LNCaP clone FGC (cell line): ENCODE results near the gene KIAA2012.

ENCODE experiments used
- DNase-seq: peaks from one replicate; pipeline ENCODE4 v3.0.0-alpha.2; 2011; ENCODE audit warnings: low read depth
- H3K4me3 ChIP-seq: 2 replicates; pipeline ENCODE4 v1.5.1; 2011; ENCODE audit warnings: mild to moderate bottlenecking, low read depth, low read length, control low read depth
- TF ChIP-seq, protein P1 (sequence below): IDR thresholded peaks from 2 replicates; pipeline ENCODE4 v1.5.1; 2012; ENCODE audit warnings: mild to moderate bottlenecking; ENCODE audit not compliant: control insufficient read depth, insufficient read depth; ENCODE audit errors: extremely low read depth

The KIAA2012 gene

DNA sequence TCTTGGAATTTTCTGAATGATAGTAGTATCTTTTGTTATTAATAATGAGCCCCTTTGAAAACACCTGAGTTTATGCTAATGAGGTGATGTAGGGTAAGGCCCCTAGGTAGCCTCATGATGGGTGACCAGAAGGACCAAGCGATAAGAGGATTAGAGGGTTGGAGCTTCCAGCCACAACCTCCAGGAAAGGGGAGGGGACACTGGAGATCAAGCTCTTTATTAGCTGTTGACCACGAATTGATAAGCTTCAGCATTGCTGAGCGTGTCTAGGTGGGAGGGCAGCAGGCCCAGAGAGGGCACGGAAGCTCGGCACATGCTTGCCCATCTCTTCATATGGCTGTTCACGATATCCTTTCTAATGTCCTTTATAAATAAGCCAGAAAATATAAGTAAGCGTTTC, 39.0 kb downstream of the KIAA2012 start:
- no peak for DNase-seq
- TF ChIP-seq, protein P1, sequence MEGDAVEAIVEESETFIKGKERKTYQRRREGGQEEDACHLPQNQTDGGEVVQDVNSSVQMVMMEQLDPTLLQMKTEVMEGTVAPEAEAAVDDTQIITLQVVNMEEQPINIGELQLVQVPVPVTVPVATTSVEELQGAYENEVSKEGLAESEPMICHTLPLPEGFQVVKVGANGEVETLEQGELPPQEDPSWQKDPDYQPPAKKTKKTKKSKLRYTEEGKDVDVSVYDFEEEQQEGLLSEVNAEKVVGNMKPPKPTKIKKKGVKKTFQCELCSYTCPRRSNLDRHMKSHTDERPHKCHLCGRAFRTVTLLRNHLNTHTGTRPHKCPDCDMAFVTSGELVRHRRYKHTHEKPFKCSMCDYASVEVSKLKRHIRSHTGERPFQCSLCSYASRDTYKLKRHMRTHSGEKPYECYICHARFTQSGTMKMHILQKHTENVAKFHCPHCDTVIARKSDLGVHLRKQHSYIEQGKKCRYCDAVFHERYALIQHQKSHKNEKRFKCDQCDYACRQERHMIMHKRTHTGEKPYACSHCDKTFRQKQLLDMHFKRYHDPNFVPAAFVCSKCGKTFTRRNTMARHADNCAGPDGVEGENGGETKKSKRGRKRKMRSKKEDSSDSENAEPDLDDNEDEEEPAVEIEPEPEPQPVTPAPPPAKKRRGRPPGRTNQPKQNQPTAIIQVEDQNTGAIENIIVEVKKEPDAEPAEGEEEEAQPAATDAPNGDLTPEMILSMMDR = no peak
- no peak overlapping the region for H3K4me3 ChIP-seq

DNA sequence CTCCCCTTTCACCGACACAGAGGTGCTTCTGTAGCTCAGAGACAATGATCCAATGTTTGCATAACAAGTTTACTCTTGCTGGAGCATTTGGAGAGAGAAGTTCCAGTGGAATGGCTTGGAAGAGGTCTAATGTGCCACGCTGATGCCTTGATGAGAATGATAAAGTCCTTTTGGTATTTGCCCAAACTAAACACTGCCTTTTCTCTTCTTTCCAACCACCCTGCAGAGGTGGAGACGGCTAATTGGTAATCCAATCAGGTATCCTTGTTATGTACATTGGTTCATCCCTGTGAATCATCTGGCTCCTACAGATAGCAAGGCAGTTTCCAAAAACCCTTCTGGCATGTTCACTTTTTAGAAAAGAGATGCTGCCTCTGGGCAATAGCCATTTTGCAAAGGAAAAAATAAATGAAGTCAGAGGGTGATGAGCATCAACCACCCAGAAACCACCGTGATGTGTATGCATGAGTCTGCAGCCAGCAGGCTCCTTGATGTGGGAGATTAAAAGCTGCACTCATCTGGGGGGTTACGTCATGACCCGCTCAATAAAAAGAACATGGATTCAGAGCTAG, 40.6 kb downstream of the KIAA2012 start:
- TF ChIP-seq, protein P1 = no peak
- peak; percentile 66 for DNase-seq
- no peak overlapping the region for H3K4me3 ChIP-seq

DNA sequence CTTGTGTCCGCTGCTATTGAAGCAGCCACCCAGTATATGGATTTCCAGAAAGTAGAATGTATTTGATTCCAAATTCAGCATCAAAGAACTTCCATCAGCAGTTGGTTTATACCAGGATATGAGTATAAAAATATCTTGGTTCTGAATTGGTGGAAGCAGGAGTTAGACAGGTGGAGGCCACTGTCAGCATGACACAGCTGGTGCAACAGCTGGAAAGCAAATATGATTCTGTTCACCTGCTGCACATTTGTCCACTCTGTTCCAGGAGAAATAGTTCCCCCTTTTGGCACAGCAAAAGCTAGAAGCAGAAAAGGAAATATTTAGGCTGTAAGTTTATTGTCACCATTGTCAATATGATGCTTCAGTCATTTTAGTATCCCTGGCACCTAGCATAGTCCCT, 41.2 kb downstream of the KIAA2012 start:
- TF ChIP-seq, protein P1 = no peak

DNA sequence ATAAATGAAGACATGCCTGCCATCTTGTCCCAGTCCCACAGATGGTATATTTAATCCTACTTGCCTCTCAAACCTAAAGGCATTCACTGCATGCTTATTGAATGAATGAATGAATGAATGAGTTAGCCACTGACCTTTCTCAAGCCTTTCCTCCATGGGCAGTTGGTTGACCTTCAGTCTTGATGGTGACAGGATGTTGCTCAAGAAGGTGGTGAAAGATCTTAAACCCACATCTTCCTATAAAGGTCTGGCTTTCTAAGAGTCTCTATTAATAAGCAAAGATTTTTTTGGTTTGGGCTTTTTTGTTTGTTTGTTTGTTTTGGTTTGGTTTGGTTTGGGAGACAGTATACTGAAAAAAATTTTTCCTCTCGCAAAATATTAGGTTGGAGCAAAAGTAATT, 41.7 kb downstream of the KIAA2012 start:
- H3K4me3 ChIP-seq = no peak overlapping the region
- no peak for DNase-seq
- TF ChIP-seq, protein P1 = no peak

More for the DNA sequence above, 41.2 kb downstream of the KIAA2012 start:
- DNase-seq = no peak
- no peak overlapping the region for H3K4me3 ChIP-seq

DNA sequence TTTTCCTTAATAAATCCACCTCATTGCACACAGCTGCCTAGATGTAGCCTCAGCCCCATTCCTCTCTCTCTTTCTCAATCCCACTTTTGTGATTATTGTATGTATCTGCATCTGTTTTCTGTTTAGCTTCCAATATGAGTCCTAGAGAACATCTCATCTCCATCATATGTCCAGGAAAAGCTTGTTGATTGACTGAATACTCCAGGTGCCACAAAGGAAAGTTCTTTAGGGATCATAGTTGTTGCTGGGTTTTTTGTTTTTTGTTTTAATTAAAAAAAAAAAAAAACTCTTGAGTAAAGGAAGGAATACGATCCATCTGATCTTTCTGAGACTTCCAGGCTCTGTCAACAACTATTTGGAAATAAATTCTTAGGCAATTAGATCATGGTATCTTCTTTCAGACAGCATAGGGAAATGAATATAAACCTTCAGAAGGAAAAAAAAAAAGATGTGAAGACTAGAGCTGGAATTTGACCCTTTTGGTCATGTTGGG, 42.5 kb downstream of the KIAA2012 start:
- no peak for DNase-seq
- H3K4me3 ChIP-seq = no peak overlapping the region
- TF ChIP-seq, protein P1 = no peak

DNA sequence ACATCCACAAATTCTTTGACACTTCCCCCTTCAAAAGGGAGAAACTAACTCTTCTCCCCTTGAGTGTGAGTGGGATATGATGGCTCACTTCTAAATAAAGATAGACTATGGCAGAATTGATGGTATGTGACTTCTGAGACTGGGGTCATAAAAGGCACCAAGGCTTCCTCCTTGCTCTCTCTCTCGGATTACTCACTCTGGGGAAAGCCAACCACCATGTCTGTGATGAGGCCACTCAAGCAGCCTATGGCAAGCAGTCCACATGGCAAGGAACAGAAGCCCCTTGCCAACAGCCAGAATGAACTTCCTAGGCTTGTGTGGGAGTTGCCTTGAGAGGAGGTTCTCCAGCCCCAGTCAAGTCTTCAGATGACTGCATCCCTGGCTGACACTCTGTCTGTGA, 43.6 kb downstream of the KIAA2012 start:
- TF ChIP-seq, protein P1 = no peak
- no peak overlapping the region for H3K4me3 ChIP-seq
- no peak for DNase-seq

DNA sequence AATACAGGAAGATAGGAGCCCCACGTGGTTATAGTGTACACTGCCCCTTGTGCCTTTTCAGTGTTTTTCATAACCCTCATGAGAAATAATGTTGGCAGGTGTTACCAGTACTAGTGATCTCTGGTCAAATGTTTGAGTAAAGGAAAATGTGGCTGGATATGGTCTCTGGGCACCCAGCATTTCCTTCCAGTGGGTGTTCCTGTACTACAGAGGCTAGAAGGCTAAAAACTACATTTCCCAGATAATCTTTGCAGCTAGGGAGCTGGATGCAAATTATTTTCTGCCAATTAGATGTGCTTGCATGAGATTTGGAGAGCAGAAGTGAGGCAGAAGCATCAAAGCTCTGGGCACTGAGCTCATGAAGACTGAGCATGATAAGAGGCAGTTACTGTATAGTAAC, 45.1 kb downstream of the KIAA2012 start:
- TF ChIP-seq, protein P1 = no peak
- no peak for DNase-seq
- no peak overlapping the region for H3K4me3 ChIP-seq
